Spleen (tissue), 11 donors: ENCODE results near the gene KRTAP4-8. TPM values are rescaled to one million over a fixed set of nuclear protein-coding genes. Genes with fewer than 3 reads are reported as not detected.
"Not testable (repeated sequence)": the region's sequence is repeated elsewhere in the genome, so short reads cannot be mapped to it uniquely, and the experiment has no call there.

ENCODE experiments used
- DNase-seq: peaks from one replicate; pipeline ENCODE4 v3.0.0-alpha.2; 2020
- H3K27ac ChIP-seq, 8 donors: fragments of 200-600 bp; sonication (generic) in 7 of 8; 1 replicate in 4 of 8; 2 replicates in 4 of 8; pipeline versions ENCODE4 v1.5.0 to v1.8.0; 2016 to 2021; ENCODE audit warnings: inconsistent platforms in 4 of 8, mild to moderate bottlenecking in 4 of 8, moderate library complexity in 1 of 8
- H3K27me3 ChIP-seq, 7 donors: fragments of 200-600 bp; sonication (generic) in 6 of 7; replicated peaks in 1 of 7; 1 replicate in 4 of 7; 2 replicates in 3 of 7; pipeline versions ENCODE4 v1.5.0 to v1.8.0; 2016 to 2021; ENCODE audit warnings: inconsistent platforms in 3 of 7, mild to moderate bottlenecking in 1 of 7
- H3K36me3 ChIP-seq, 6 donors: fragments of 200-600 bp; sonication (generic) in 5 of 6; 1 replicate in 4 of 6; 2 replicates in 2 of 6; pipeline versions ENCODE4 v1.5.0 to v1.8.0; 2016 to 2021; ENCODE audit warnings: inconsistent platforms in 2 of 6
- H3K4me1 ChIP-seq, 6 donors: fragments of 200-600 bp; sonication (generic) in 5 of 6; 1 replicate in 3 of 6; 2 replicates in 3 of 6; pipeline versions ENCODE4 v1.5.0 to v1.8.0; 2016 to 2021; ENCODE audit warnings: inconsistent platforms in 3 of 6
- H3K4me3 ChIP-seq, 8 donors: fragments of 200-600 bp; sonication (generic) in 7 of 8; 1 replicate in 4 of 8; 2 replicates in 4 of 8; pipeline versions ENCODE4 v1.5.0 to v1.8.0; 2016 to 2021; ENCODE audit warnings: inconsistent platforms in 4 of 8, mild to moderate bottlenecking in 4 of 8, moderate library complexity in 2 of 8
- H3K9me3 ChIP-seq, 8 donors: fragments of 200-600 bp; sonication (generic) in 7 of 8; 1 replicate in 4 of 8; 2 replicates in 4 of 8; pipeline versions ENCODE4 v1.5.0 to v1.8.0; 2016 to 2021; ENCODE audit warnings: inconsistent platforms in 4 of 8
- POLR2A ChIP-seq, 3 donors: fragments of 450-650 bp; IDR thresholded peaks; one replicate each; pipeline ENCODE4 v1.5.1; 2017; ENCODE audit warnings: antibody characterized with exemption in 3 of 3, mild to moderate bottlenecking in 1 of 3
- POLR2AphosphoS5 ChIP-seq, 3 donors: sonication (generic); formaldehyde crosslinking; IDR thresholded peaks; one replicate each; pipeline ENCODE4 v1.5.1; 2017; ENCODE audit warnings: antibody characterized with exemption in 3 of 3
- WGBS, 5 donors: extraction: QIAGEN DNeasy Blood & Tissue Kit in 3 of 5; methylation state at CpG; one replicate each; pipeline versions ENCODE4 v1.1.5 to v1.1.7; 2013 to 2018; 5-methylcytosine and 5-hydroxymethylcytosine counted together
- intact Hi-C: fragments of 100-400 bp; cut with DNase I; formaldehyde crosslinking; loops from one replicate; pipeline ENCODE4 v1.15.0; 2023; ENCODE audit warnings: low total_unique reads
- polyA plus RNA-seq, 3 donors: library from polyadenylated mRNA; stranded (reverse); fragments of 200-250 nt; gene quantifications; one replicate each; pipeline ENCODE4 v1.2.1, GENCODE V29; 2013
- total RNA-seq, 7 donors: library from RNA; depleted of rRNA in 3 of 7; stranded (reverse); fragments of >200 nt in 3 of 7; fragmentation: NEBNext Ultra II Directional in 4 of 7; extraction: Animal tissue kit (Norgen Biotek cat#: 25700) in 4 of 7; gene quantifications; one replicate each; pipeline versions ENCODE4 v1.1.0 to v1.2.1, GENCODE V29; 2016 to 2021
- TF ChIP-seq, protein P1 (sequence below), 11 experiments: fragments of 200-600 bp in 7 of 11; fragments of 450-650 bp in 4 of 11; sonication (generic) in 4 of 11; IDR thresholded peaks in 8 of 11; conservative IDR thresholded peaks in 3 of 11; 1 replicate in 7 of 11; 2 replicates in 4 of 11; pipeline versions ENCODE4 v1.4.0 to v1.8.0; 2016 to 2021; ENCODE audit warnings: antibody characterized with exemption in 11 of 11, inconsistent platforms in 4 of 11, mild to moderate bottlenecking in 1 of 11
- donor health status: healthy with polysubstance abuse.
- donor health status: DM: no; HTN: no; CAD: no; lungs with moderate emphysema.
- donor health status: DM: no; HTN: no; CAD: no.
- donor health status: Bipolar disorder and iron deficiency.
- donor health status: healthy.
- donor health status: DM: no; HTN: no; CAD: no.
- donor health status: DM: yes; HTN: yes; CAD: no.

KRTAP4-8 gene
- total and polyA plus RNA-seq, 10 donors = not detected

DNA sequence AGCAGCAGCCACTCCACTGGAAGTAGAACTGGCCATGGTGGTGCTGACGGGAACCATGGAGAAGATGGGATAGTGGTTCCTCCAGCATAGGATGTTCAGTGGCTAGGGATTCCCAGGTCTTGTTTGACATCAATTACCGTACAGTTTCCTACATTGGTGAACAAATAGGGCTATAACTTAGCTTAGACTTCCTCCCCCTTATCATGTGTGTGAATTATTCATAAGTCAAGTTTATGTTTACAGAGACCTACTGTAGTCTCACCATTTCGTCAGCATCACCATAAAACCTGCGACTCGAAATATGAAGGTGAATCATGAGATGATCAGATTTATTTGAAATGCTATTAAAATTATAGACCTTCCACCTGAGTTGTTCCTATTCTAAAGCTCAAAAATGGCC, 39.2 kb downstream of the KRTAP4-8 start:
- TF ChIP-seq, protein P1, sequence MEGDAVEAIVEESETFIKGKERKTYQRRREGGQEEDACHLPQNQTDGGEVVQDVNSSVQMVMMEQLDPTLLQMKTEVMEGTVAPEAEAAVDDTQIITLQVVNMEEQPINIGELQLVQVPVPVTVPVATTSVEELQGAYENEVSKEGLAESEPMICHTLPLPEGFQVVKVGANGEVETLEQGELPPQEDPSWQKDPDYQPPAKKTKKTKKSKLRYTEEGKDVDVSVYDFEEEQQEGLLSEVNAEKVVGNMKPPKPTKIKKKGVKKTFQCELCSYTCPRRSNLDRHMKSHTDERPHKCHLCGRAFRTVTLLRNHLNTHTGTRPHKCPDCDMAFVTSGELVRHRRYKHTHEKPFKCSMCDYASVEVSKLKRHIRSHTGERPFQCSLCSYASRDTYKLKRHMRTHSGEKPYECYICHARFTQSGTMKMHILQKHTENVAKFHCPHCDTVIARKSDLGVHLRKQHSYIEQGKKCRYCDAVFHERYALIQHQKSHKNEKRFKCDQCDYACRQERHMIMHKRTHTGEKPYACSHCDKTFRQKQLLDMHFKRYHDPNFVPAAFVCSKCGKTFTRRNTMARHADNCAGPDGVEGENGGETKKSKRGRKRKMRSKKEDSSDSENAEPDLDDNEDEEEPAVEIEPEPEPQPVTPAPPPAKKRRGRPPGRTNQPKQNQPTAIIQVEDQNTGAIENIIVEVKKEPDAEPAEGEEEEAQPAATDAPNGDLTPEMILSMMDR (IDR thresholded peaks at IDR 0.05 in 8 of 11, conservative IDR thresholded peaks at IDR 0.05 in 3 of 11) = no peak
- intact Hi-C loops = no loop called here
- no peaks in the 10 kb centered on the region for H3K4me1 ChIP-seq
- H3K27me3 ChIP-seq = peaks cover 0 to 56% (median 7%) of the 10 kb centered on the region in 7 donors
- no peak overlapping the region for H3K27ac ChIP-seq
- peaks cover 0 to 10% (median 3%) of the 10 kb centered on the region in 8 donors for H3K9me3 ChIP-seq
- H3K4me3 ChIP-seq = no peak overlapping the region
- 90 to 94% (median 92%) methylated on average over 5 of the region's 5 CpGs for WGBS, 5 donors
- no peaks in the 10 kb centered on the region for H3K36me3 ChIP-seq
- DNase-seq = no peak

DNA sequence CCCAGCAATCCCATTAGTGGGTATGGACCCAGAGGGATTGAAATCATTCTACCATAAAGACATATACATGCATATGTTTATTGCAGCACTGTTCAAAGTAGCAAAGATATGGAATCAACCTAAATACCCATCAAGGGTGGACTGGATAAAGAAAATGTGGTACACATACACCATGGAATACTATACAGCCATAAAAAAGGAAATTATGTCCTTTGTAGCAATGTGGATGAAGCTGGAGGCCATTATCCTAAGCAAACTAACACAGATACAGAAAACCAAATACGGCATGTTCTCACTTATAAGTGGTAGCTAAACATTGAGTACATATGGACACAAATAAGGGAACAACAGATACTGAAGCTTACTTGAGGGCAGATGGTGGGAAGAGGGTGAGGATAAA, 40.4 kb downstream of the KRTAP4-8 start:
- no peak overlapping the region for H3K4me3 ChIP-seq
- H3K9me3 ChIP-seq = peaks cover 0 to 10% (median 3%) of the 10 kb centered on the region in 8 donors
- H3K36me3 ChIP-seq = no peaks in the 10 kb centered on the region
- WGBS, 5 donors = 90 to 100% (median 95%) methylated on average over 1 of the region's 1 CpG
- H3K27me3 ChIP-seq = peaks cover 0 to 56% (median 7%) of the 10 kb centered on the region in 7 donors
- DNase-seq = no peak
- TF ChIP-seq POLR2AphosphoS5 (IDR thresholded peaks at IDR 0.05) (no peak), POLR2A (IDR thresholded peaks at IDR 0.05) (no peak)
- TF ChIP-seq, protein P1 (IDR thresholded peaks at IDR 0.05 in 8 of 11, conservative IDR thresholded peaks at IDR 0.05 in 3 of 11) = no peak
- intact Hi-C loops = no loop called here
- H3K4me1 ChIP-seq = no peaks in the 10 kb centered on the region
- H3K27ac ChIP-seq = no peak overlapping the region

DNA sequence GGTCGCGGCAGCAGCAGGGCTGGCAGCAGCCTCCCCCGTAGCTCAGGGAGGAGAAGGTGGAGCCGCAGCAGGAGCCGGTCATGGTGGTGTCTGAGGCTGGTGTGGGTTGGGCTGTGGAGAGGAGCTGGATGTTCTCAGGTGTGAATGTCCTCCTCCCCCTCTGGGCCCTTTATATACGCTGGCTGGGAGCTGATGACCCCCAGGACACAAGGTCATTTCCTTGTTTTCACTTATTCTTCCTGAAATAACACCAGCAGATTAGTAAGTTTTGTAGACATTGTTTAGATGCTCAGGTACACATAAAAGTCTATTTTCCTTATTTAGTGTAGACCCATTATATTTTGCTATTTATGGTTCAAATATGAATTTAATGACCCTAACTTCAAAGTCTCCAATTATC, 42.8 kb downstream of the KRTAP4-8 start, which contains the start of gene KRTAP2-2:
TSS of gene KRTAP2-2 (minus strand) at position 101 of the 400 bp plus-strand sequence. CDS start at position 82, 19 bp downstream.
- H3K36me3 ChIP-seq, H3K4me1 ChIP-seq, intact Hi-C loops, H3K27ac ChIP-seq, H3K4me3 ChIP-seq, H3K9me3 ChIP-seq, DNase-seq: not testable (repeated sequence)
- H3K27me3 ChIP-seq = peaks cover 0 to 45% (median 4%) of the 10 kb centered on the region in 7 donors
- 27 to 75% (median 54%) methylated on average over 1 of the region's 6 CpGs for WGBS, 5 donors

DNA sequence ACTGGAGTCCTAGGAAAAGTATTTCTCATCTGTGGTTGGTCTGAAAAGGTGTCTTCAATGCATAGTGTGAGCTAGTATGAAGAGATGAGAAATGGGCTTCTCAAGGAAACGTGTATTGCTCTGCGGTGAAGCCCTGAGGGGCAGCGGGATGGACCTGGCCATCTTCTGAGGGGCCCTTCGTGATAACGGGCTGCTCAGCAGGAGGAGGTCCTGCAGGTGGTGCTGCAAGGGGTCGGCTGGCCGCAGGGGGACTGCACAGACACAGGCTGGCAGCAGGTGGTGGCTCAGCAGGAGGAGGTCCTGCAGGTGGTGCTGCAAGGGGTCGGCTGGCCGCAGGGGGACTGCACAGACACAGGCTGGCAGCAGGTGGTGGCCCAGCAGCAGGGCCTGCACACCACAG, 43.4 kb downstream of the KRTAP4-8 start:
- H3K36me3 ChIP-seq, H3K4me3 ChIP-seq, intact Hi-C loops, DNase-seq, H3K27ac ChIP-seq, H3K4me1 ChIP-seq, H3K9me3 ChIP-seq: not testable (repeated sequence)
- peaks cover 0 to 46% (median 0%) of the 10 kb centered on the region in 7 donors for H3K27me3 ChIP-seq
- 74 to 82% (median 79%) methylated on average over 7 to 9 of the region's 9 CpGs for WGBS, 5 donors

DNA sequence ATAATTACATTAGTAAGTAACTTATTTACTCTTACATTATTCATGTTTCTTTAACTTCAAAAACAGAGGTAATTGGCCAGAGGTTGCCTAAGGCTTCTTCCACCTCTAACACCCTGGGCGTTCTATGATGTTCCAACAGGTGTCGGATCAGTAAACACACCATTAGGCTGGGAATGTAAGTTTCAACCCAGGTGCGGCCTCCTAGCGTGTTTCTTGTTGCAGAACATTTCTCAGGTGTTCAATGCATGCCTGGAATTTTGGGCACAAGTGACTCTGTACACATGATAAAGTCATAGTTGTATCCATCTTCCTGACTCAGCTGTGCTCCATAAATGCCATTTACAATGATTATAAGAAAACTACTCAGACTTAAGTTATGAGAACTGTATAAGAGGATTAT, 43.9 kb downstream of the KRTAP4-8 start:
- H3K4me1 ChIP-seq = no peaks in the 10 kb centered on the region
- no peak for TF ChIP-seq POLR2AphosphoS5 (IDR thresholded peaks at IDR 0.05)
- TF ChIP-seq, protein P1 (IDR thresholded peaks at IDR 0.05 in 8 of 11, conservative IDR thresholded peaks at IDR 0.05 in 3 of 11) = no peak
- no peak for TF ChIP-seq POLR2A (IDR thresholded peaks at IDR 0.05)
- H3K27ac ChIP-seq = no peak overlapping the region
- H3K9me3 ChIP-seq = peaks cover 0 to 10% (median 3%) of the 10 kb centered on the region in 8 donors
- intact Hi-C loops = no loop called here
- no peak overlapping the region for H3K4me3 ChIP-seq
- H3K36me3 ChIP-seq = no peaks in the 10 kb centered on the region
- no peak for DNase-seq
- WGBS, 5 donors = 89 to 93% (median 91%) methylated on average over 4 of the region's 4 CpGs
- H3K27me3 ChIP-seq = peaks cover 0 to 41% (median 2%) of the 10 kb centered on the region in 7 donors
